DMS79 (cell line): Measurements from ENCODE around the gene RBMY1F.
"Not testable (repeated sequence)": the region's sequence is repeated elsewhere in the genome, so short reads cannot be mapped to it uniquely, and the experiment has no call there.

Experiments
- DNase-seq: peaks from one replicate; lab custom pipeline; 2025; lab: John Stamatoyannopoulos, UW

The RBMY1F gene

GRCh38 chrY:22182823-22183222, at the start of gene RBMY1F:
RBMY1F (minus strand) TSS chrY:22182923; CDS start chrY:22180969, 1,954 bp downstream.
- not testable (repeated sequence) for DNase-seq

- not testable (repeated sequence) for DNase-seq
These were observed 31.6 kb downstream of the RBMY1F start for GRCh38 chrY:22151144-22151543.

GRCh38 chrY:22141011-22141695, 41.6 kb downstream of the RBMY1F start:
- not testable (repeated sequence) for DNase-seq

GRCh38 chrY:22134719-22135118, 48.0 kb downstream of the RBMY1F start:
- DNase-seq, result not testable (repeated sequence)

- DNase-seq, result not testable (repeated sequence)
These were observed 52.2 kb downstream of the RBMY1F start for GRCh38 chrY:22130494-22130893.
